HUES6 (cell line): ENCODE data around the gene POLR2J.
A peak's percentile ranks its signal among the peaks of the same experiment; 100 is the strongest.

Source experiments
- H3K27ac ChIP-seq: 2 replicates; pipeline ENCODE4 v1.7.0; 2013; ENCODE audit warnings: low read depth, mild to moderate bottlenecking, low read length, inconsistent platforms
- H3K27me3 ChIP-seq: 2 replicates; pipeline ENCODE4 v1.6.1; 2013; ENCODE audit warnings: low read length; ENCODE audit not compliant: control insufficient read depth, insufficient read depth
- H3K36me3 ChIP-seq: 2 replicates; pipeline ENCODE4 v1.6.1; 2013; ENCODE audit warnings: low read length; ENCODE audit not compliant: control insufficient read depth, insufficient read depth
- H3K4me1 ChIP-seq: 2 replicates; pipeline ENCODE4 v1.6.1; 2013; ENCODE audit warnings: low read length; ENCODE audit not compliant: control insufficient read depth, insufficient read depth
- H3K4me3 ChIP-seq: 2 replicates; pipeline ENCODE4 v1.5.1; 2013; ENCODE audit warnings: low read depth, low read length
- H3K9ac ChIP-seq: one replicate; pipeline ENCODE4 v1.6.1; 2013; ENCODE audit warnings: mild to moderate bottlenecking, low read length
- H3K9me3 ChIP-seq: 2 replicates; pipeline ENCODE4 v1.6.1; 2013; ENCODE audit warnings: low read depth, low read length; ENCODE audit not compliant: control insufficient read depth, insufficient read depth

POLR2J gene

DNA sequence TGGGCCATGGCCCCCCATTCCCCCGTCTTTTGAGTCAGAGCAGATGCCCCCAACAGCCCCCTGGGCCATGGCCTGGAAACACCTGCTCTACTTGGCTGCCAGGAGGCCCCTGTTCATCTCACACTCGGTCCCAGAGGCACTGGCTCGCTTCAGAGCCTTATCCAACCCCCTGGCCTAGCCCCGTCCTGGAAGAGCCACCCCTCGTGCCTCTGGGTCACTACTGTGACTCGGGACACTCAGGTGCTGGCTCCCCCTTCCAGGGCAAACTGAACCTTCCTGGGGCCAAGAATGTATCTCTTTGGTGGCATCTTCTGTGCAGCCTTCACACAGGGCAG is 7.0 kb downstream of the POLR2J start:
- no peaks in the 10 kb centered on the region for H3K9me3 ChIP-seq
- H3K27me3 ChIP-seq: no peaks in the 10 kb centered on the region
- peaks cover 57% of the 10 kb centered on the region for H3K36me3 ChIP-seq
- 0 out of 2 replicates have a peak, but pooled peaks cover 4% of the 10 kb centered on the region for H3K4me1 ChIP-seq
- no peak overlapping the region for H3K4me3 ChIP-seq
- no peak overlapping the region for H3K9ac ChIP-seq
- H3K27ac ChIP-seq: no peak overlapping the region

- Histone ChIP-seq H3K36me3 (peaks cover 57% of the 10 kb centered on the region), H3K27me3 (no peaks in the 10 kb centered on the region)
These were observed 8.5 kb downstream of the POLR2J start for GRCh38 chr7:102469972-102470825.

GRCh38 chr7:102469351-102469971 is 9.3 kb downstream of the POLR2J start:
- no peaks in the 10 kb centered on the region for H3K27me3 ChIP-seq
- 0 out of 2 replicates have a peak, but pooled peaks cover 11% of the 10 kb centered on the region for H3K4me1 ChIP-seq
- no peaks in the 10 kb centered on the region for H3K9me3 ChIP-seq
- H3K27ac ChIP-seq: no peak overlapping the region
- no peak overlapping the region for H3K4me3 ChIP-seq
- H3K36me3 ChIP-seq: peaks cover 57% of the 10 kb centered on the region
- no peak overlapping the region for H3K9ac ChIP-seq

More at GRCh38 chr7:102469972-102470825, 8.5 kb downstream of the POLR2J start:
- H3K4me1 ChIP-seq: 0 out of 2 replicates have a peak, but pooled peaks cover 11% of the 10 kb centered on the region
- no peak overlapping the region for H3K4me3 ChIP-seq
- no peak overlapping the region for H3K27ac ChIP-seq
- H3K9me3 ChIP-seq: no peaks in the 10 kb centered on the region
- H3K9ac ChIP-seq: no peak overlapping the region

GRCh38 chr7:102468478-102469350 is 10.0 kb downstream of the POLR2J start:
- Histone ChIP-seq H3K9ac (no peak overlapping the region), H3K4me1 (0 out of 2 replicates have a peak, but pooled peaks cover 13% of the 10 kb centered on the region), H3K27me3 (no peaks in the 10 kb centered on the region), H3K9me3 (no peaks in the 10 kb centered on the region), H3K36me3 (peaks cover 57% of the 10 kb centered on the region), H3K4me3 (no peak overlapping the region), H3K27ac (no peak overlapping the region)

GRCh38 chr7:102467581-102468477 is 10.9 kb downstream of the POLR2J start:
- Histone ChIP-seq H3K4me3 (no peak overlapping the region), H3K27ac (no peak overlapping the region), H3K4me1 (0 out of 2 replicates have a peak, but pooled peaks cover 15% of the 10 kb centered on the region), H3K27me3 (no peaks in the 10 kb centered on the region), H3K9me3 (no peaks in the 10 kb centered on the region), H3K36me3 (peaks cover 49% of the 10 kb centered on the region), H3K9ac (no peak overlapping the region)

DNA sequence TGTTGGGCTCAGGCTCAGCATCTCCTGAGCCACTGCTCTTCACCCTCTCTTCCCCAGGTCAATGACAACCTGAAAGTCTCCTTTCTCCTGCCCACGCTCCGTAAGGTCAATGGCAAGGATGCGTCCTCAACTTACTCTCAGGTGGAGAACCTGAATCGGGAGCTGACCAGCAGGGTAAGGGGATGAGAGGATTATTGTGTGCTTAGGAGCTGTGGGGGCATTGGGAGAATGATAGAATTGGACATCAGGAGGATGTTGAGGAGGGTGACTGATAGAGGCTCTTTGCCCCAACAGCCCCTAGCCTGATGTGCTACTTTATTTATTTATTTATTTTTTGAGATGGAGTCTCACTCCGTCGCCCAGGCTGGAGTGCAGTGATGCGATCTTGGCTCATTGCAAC is 12.6 kb downstream of the POLR2J start:
- peak overlapping the region; percentile 97 for H3K4me3 ChIP-seq
- peaks cover 34% of the 10 kb centered on the region for H3K36me3 ChIP-seq
- H3K27me3 ChIP-seq: no peaks in the 10 kb centered on the region
- H3K9me3 ChIP-seq: no peaks in the 10 kb centered on the region
- no peak overlapping the region for H3K27ac ChIP-seq
- 0 out of 2 replicates have a peak, but pooled peaks cover 15% of the 10 kb centered on the region for H3K4me1 ChIP-seq
- H3K9ac ChIP-seq: peak overlapping the region; percentile 13

DNA sequence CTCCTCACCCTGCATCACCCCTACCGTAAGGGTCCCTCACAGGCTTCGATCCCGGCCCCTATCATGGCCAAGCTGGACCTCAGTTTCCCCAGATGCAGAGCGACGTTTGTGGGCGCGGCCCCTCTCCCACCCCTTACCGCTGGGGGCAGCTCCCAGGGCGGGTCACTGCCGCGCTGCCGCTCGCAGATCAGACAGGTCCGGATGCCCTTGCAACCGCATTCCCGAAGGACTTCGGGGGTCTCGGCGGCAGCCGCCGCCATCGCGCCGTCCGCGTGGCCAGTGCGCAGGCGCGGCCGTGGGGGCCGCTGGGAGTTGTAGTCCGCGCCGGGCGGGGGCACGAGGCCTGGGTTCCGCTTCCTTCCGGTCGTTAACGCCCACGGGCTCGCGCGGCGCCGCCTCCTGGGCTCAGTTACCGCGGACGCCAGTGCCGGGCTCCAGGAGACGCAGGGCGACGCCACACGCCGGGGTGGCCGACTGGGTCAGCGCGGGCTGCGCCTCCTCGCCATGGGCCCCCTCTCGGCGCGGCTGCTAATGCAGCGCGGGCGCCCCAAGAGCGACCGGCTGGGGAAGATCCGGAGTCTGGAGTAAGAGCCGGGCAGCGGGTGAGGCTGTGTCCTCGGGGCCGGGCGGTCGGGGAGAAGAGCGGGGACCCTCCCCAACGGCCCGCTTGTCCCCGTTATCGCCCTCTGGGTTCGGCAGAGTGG is 14.0 kb downstream of the POLR2J start, which contains the start of the genes ALKBH4 and LRWD1:
Gene ALKBH4 (minus strand): TSS at position 287 of the 704 bp plus-strand sequence. CDS start 27 bp downstream, at position 260.
Gene LRWD1 (plus strand): TSS at position 408 of the 704 bp plus-strand sequence. CDS start 97 bp downstream, at position 505.
- no peaks in the 10 kb centered on the region for H3K27me3 ChIP-seq
- H3K9me3 ChIP-seq: no peaks in the 10 kb centered on the region
- peak within 1 kb of the TSS; percentile 52; the same call in 1 of the 2 replicates for H3K27ac ChIP-seq
- H3K4me1 ChIP-seq: 0 out of 2 replicates have a peak, but pooled peaks cover 15% of the 10 kb centered on the region
- peaks cover 30% of the 10 kb centered on the region for H3K36me3 ChIP-seq
- peak within 1 kb of the TSS; percentile 97 for H3K4me3 ChIP-seq
- H3K9ac ChIP-seq: peak within 1 kb of the TSS; percentile 95

DNA sequence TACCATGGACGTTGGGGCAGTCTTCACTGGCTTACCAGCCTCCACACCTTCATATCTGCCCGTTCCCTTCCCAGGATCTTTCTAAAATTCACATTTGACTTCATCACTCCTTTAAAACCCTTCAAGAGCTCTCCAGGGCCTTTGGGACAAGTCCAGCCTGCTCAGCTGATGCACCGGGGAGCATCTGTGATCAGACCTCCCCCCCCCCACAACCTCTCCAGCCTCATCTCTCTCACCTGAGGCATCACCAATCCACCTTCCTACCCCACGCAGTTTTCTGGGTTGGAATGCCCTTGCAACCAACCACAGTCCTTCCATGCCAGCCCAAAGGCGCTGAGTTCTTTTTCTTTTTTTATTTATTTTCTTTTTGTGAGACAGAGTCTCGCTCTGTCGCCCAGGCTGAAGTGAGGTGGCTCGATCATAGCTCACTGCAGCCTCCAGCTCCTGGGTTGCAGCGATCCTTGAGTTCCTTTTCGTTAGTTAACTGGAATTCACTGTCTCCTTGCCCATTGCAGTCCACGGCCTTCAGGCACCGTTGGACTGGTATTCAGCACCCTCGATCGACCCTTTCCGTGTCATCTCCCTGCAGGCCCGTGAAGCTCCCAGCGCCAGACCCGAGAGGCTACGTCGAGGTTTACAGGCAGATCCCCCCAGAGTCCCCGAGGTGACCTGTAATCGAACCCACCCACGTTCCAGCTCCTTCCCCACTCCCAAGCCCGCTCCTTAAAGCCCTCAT is 14.7 kb downstream of the POLR2J start:
- Histone ChIP-seq H3K27ac (peak overlapping the region; percentile 52; the same call in 1 of the 2 replicates), H3K4me1 (0 out of 2 replicates have a peak, but pooled peaks cover 15% of the 10 kb centered on the region), H3K27me3 (no peaks in the 10 kb centered on the region), H3K4me3 (peak overlapping the region; percentile 97), H3K9me3 (no peaks in the 10 kb centered on the region), H3K9ac (peak overlapping the region; percentile 95), H3K36me3 (peaks cover 30% of the 10 kb centered on the region)

DNA sequence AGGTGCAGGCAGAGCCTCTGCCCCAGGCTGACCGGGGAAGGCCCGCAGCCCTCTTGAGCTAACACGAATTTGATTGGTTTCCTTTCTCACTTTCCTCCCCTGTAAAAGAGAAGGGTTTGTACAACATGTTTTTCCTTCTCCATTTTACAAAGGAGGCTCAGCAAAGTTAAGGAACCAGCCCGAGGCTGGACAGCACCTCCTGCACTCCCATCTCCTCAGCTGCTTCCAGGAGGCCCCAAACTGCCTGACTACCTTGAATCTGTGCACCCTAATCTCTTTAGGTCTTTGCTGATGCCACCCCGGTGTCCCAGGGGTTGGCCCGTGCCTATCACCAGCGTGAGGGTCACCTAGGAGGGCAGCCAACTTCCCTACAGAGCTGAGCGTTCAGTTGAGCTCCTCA is 18.3 kb downstream of the POLR2J start:
- no peak overlapping the region for H3K27ac ChIP-seq
- no peak overlapping the region for H3K4me3 ChIP-seq
- H3K4me1 ChIP-seq: 0 out of 2 replicates have a peak, but pooled peaks cover 4% of the 10 kb centered on the region
- H3K9ac ChIP-seq: no peak overlapping the region
- no peaks in the 10 kb centered on the region for H3K9me3 ChIP-seq
- H3K27me3 ChIP-seq: no peaks in the 10 kb centered on the region
- H3K36me3 ChIP-seq: peaks cover 45% of the 10 kb centered on the region
